Tibial nerve (tissue), 3 donors: ENCODE data around the gene CPS1.

Source experiments
- CTCF ChIP-seq, 5 experiments: fragments of 200-600 bp in 3 of 5; fragments of 450-650 bp in 2 of 5; sonication (generic) in 3 of 5; IDR thresholded peaks; one replicate each; pipeline ENCODE4 v1.5.1; 2016 to 2019; ENCODE audit warnings: antibody characterized with exemption in 5 of 5, mild to moderate bottlenecking in 3 of 5, moderate library complexity in 2 of 5
- POLR2A ChIP-seq, 2 donors: fragments of 450-650 bp; IDR thresholded peaks; one replicate each; pipeline ENCODE4 v1.6.1; 2017; ENCODE audit warnings: antibody characterized with exemption in 2 of 2, mild to moderate bottlenecking in 2 of 2, moderate library complexity in 2 of 2

GRCh38 chr2:210524533-210524932 is 31.9 kb upstream of the CPS1 start:
- TF ChIP-seq CTCF (IDR thresholded peaks at IDR 0.05) (no peak), POLR2A (IDR thresholded peaks at IDR 0.05) (no peak)
